Smooth muscle cell (in vitro differentiated cells): ENCODE results near the gene STK32A. TPM values are rescaled to one million over a fixed set of nuclear protein-coding genes. Genes with fewer than 3 reads are reported as not detected.
A peak's percentile ranks its signal among the peaks of the same experiment; 100 is the strongest.

Source experiments
- DNase-seq: peaks from one replicate; lab custom pipeline; 2025; ENCODE audit not compliant: unreplicated experiment; lab: John Stamatoyannopoulos, UW
- H2AFZ ChIP-seq: fragments of 200-600 bp; sonication (generic); 2 replicates; pipeline ENCODE4 v1.6.0; 2016; ENCODE audit warnings: antibody characterized with exemption, low read depth, mild to moderate bottlenecking
- H3F3A ChIP-seq: fragments of 200-600 bp; sonication (generic); 2 replicates; pipeline ENCODE4 v1.6.0; 2017; ENCODE audit warnings: antibody characterized with exemption, low read depth
- H3K27ac ChIP-seq: fragments of 200-600 bp; sonication (generic); 2 replicates; pipeline ENCODE4 v1.5.1; 2016; ENCODE audit warnings: low read depth, mild to moderate bottlenecking
- H3K27me3 ChIP-seq: fragments of 200-600 bp; sonication (generic); 2 replicates; pipeline ENCODE4 v1.6.1; 2016; ENCODE audit warnings: low read depth, mild to moderate bottlenecking
- H3K36me3 ChIP-seq: fragments of 200-600 bp; sonication (generic); 2 replicates; pipeline ENCODE4 v1.5.1; 2016; ENCODE audit warnings: low read depth
- H3K4me1 ChIP-seq: fragments of 200-600 bp; sonication (generic); 2 replicates; pipeline ENCODE4 v1.5.1; 2016; ENCODE audit warnings: low read depth
- H3K4me2 ChIP-seq: fragments of 200-600 bp; sonication (generic); 2 replicates; pipeline ENCODE4 v1.6.0; 2016; ENCODE audit warnings: mild to moderate bottlenecking
- H3K4me3 ChIP-seq: fragments of 200-600 bp; sonication (generic); 2 replicates; pipeline ENCODE4 v1.5.1; 2016; ENCODE audit warnings: mild to moderate bottlenecking
- H3K79me2 ChIP-seq: fragments of 200-600 bp; sonication (generic); 2 replicates; pipeline ENCODE4 v1.6.0; 2016; ENCODE audit warnings: low read depth, mild to moderate bottlenecking
- H3K9ac ChIP-seq: fragments of 200-600 bp; sonication (generic); 2 replicates; pipeline ENCODE4 v1.6.0; 2016; ENCODE audit warnings: low read depth
- H3K9me3 ChIP-seq: fragments of 200-600 bp; sonication (generic); replicated peaks from 2 replicates; pipeline ENCODE4 v1.5.1; 2016; ENCODE audit warnings: low read depth
- H4K20me1 ChIP-seq: fragments of 200-600 bp; sonication (generic); 2 replicates; pipeline ENCODE4 v1.6.0; 2016; ENCODE audit warnings: low read depth
- WGBS: methylation state at CpG from one replicate; pipeline ENCODE4 v1.1.7; 2016; ENCODE audit warnings: low lambda C conversion rate; 5-methylcytosine and 5-hydroxymethylcytosine counted together
- polyA plus RNA-seq: library from polyadenylated mRNA; unstranded; fragments of >200 nt; fragmentation: Nextera tagmentation; extraction: Ambion mirVana; gene quantifications from 2 replicates; pipeline ENCODE4 v1.2.1, GENCODE V29; 2016
- total RNA-seq: library from RNA; depleted of rRNA; stranded (reverse); fragments of >200 nt; gene quantifications from 2 replicates; pipeline ENCODE4 v1.2.3, GENCODE V29; 2014
- TF ChIP-seq, protein P1 (sequence below): fragments of 200-600 bp; sonication (generic); IDR thresholded peaks from 2 replicates; pipeline ENCODE4 v1.5.1; 2017; ENCODE audit warnings: borderline replicate concordance, mild to moderate bottlenecking, antibody characterized with exemption; ENCODE audit not compliant: insufficient read depth, poor library complexity, severe bottlenecking

Gene STK32A
- total and polyA plus RNA-seq, 2 experiments from 2014 or later, result 0.21 to 1.1 TPM

DNA sequence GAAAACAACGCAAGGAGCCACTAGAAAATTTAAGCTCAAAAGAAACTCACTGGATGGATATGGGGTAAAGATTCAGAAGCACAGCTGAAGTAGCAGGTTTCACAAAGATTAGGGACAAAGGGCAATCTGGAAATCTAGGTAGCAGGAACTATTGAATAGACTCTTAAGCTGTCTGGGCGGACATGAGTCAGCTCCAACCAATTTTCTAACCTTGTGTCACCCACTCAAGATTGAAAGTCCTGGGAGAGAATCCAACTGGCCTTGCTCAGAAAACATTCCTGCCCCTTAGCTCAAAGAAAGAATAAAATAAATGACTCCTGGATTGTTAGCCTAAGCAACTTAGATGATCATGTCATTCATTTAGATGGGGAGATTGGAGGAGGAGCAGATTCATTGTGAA lies 69.2 kb downstream of the STK32A start:
- Histone ChIP-seq H3K9ac (no peak overlapping the region), H3F3A (no peaks in the 10 kb centered on the region), H3K36me3 (no peaks in the 10 kb centered on the region), H3K27me3 (no peaks in the 10 kb centered on the region), H3K79me2 (no peaks in the 10 kb centered on the region), H4K20me1 (no peaks in the 10 kb centered on the region), H3K4me1 (no peaks in the 10 kb centered on the region), H3K4me2 (no peak overlapping the region), H3K27ac (peak overlapping the region; percentile 56), H3K9me3 (no peaks in the 10 kb centered on the region), H2AFZ (no peak overlapping the region), H3K4me3 (no peak overlapping the region)
- TF ChIP-seq, protein P1, sequence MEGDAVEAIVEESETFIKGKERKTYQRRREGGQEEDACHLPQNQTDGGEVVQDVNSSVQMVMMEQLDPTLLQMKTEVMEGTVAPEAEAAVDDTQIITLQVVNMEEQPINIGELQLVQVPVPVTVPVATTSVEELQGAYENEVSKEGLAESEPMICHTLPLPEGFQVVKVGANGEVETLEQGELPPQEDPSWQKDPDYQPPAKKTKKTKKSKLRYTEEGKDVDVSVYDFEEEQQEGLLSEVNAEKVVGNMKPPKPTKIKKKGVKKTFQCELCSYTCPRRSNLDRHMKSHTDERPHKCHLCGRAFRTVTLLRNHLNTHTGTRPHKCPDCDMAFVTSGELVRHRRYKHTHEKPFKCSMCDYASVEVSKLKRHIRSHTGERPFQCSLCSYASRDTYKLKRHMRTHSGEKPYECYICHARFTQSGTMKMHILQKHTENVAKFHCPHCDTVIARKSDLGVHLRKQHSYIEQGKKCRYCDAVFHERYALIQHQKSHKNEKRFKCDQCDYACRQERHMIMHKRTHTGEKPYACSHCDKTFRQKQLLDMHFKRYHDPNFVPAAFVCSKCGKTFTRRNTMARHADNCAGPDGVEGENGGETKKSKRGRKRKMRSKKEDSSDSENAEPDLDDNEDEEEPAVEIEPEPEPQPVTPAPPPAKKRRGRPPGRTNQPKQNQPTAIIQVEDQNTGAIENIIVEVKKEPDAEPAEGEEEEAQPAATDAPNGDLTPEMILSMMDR, result no peak
- 80% methylated on average over 2 of the region's 2 CpGs for WGBS
- DNase-seq, result no peak

DNA sequence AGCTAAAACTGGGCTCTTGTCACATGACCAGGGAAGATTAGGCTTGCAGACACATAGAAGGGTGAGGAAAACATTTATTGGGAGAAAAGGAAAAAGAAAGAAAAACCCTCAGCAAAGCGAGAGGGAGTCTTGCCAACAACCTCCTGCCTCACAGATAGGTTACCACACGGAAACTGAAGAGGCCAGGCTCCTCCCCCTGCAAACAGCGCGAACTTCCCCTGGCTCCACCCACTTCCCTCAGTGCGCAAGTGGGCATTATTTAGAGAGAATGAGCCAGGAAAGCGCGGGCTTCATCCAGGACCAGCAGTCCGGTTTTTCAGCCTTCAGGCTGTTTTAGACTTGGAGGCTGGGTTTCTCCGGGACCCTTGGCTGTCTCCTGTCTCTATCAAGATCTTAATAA lies 70.3 kb downstream of the STK32A start:
- no peak overlapping the region for H3K4me2 ChIP-seq
- no peak for DNase-seq
- TF ChIP-seq, protein P1, result no peak
- 86% methylated on average over 9 of the region's 9 CpGs for WGBS
- H3K79me2 ChIP-seq, result no peaks in the 10 kb centered on the region
- no peaks in the 10 kb centered on the region for H3F3A ChIP-seq
- no peaks in the 10 kb centered on the region for H4K20me1 ChIP-seq
- no peak overlapping the region for H3K4me3 ChIP-seq
- H2AFZ ChIP-seq, result no peak overlapping the region
- H3K4me1 ChIP-seq, result no peaks in the 10 kb centered on the region
- H3K27me3 ChIP-seq, result no peaks in the 10 kb centered on the region
- H3K9me3 ChIP-seq, result no peaks in the 10 kb centered on the region
- H3K9ac ChIP-seq, result no peak overlapping the region
- no peaks in the 10 kb centered on the region for H3K36me3 ChIP-seq
- H3K27ac ChIP-seq, result no peak overlapping the region

DNA sequence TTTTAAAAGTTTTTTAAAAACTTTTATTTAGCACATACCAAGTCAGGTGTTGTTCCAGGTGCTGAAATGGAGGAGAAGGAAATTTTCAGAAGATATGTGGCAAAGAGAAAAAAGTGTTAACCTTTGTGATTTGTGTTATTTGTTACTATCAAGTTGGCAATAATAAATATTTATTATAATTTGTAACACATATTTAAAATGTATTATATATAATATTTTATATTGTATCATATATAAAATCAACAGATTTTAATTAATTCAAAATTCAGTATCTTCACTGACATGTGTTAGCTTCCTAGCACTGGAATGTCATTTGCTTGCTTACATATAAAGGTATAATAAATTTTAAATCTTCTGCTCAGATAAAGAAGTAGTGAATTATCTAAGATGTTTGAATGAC lies 71.5 kb downstream of the STK32A start:
- no peaks in the 10 kb centered on the region for H3F3A ChIP-seq
- H4K20me1 ChIP-seq, result no peaks in the 10 kb centered on the region
- no peak overlapping the region for H3K4me3 ChIP-seq

DNA sequence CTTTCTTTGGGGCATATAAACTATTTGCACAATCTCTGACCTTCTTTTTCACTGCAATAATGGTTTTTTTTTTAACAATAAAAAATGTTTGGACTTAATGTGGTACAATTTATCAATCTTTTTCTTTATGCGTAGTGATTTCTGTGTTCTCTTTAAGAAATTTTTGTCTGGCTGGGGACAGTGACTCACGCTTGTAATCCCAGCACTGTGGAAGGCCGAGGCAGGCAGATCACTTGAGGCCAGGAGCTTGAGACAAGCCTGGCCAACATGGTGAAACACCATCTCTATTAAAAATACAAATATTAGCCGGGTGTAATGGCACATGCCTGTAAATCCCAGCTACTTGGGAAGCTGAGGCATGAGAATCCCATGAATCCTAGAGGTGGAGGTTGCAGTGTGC lies 72.3 kb downstream of the STK32A start:
- Histone ChIP-seq H2AFZ (no peak overlapping the region), H3K27ac (peak overlapping the region; percentile 39), H3K4me3 (no peak overlapping the region), H3K4me1 (no peaks in the 10 kb centered on the region), H3K36me3 (no peaks in the 10 kb centered on the region), H4K20me1 (no peaks in the 10 kb centered on the region), H3K9ac (no peak overlapping the region), H3K4me2 (peak overlapping the region; percentile 37), H3F3A (no peaks in the 10 kb centered on the region), H3K27me3 (no peaks in the 10 kb centered on the region), H3K9me3 (no peaks in the 10 kb centered on the region), H3K79me2 (no peaks in the 10 kb centered on the region)
- WGBS, result 23% methylated on average over 4 of the region's 4 CpGs
- TF ChIP-seq, protein P1, result no peak
- no peak for DNase-seq

More for the DNA sequence above, 71.5 kb downstream of the STK32A start:
- TF ChIP-seq, protein P1, result no peak
- DNase-seq, result no peak
- Histone ChIP-seq H3K79me2 (no peaks in the 10 kb centered on the region), H3K9me3 (no peaks in the 10 kb centered on the region), H3K4me2 (no peak overlapping the region), H2AFZ (no peak overlapping the region), H3K27me3 (no peaks in the 10 kb centered on the region), H3K27ac (no peak overlapping the region), H3K4me1 (no peaks in the 10 kb centered on the region), H3K9ac (no peak overlapping the region), H3K36me3 (no peaks in the 10 kb centered on the region)
